Peyer's patch (tissue), 4 donors: ENCODE results near the gene ALDOC. TPM values are rescaled to one million over a fixed set of nuclear protein-coding genes. Genes with fewer than 3 reads are reported as not detected.

Source experiments
- DNase-seq, 3 donors: peaks; one replicate each; pipeline ENCODE4 v3.0.0-alpha.2; 2017 to 2019
- H3K27ac ChIP-seq, 4 donors: fragments of 200-600 bp; sonication (generic); one replicate each; pipeline ENCODE4 v1.5.1; 2016 to 2019
- H3K27me3 ChIP-seq, 2 donors: fragments of 200-600 bp; sonication (generic); one replicate each; pipeline ENCODE4 v1.5.1; 2019
- H3K36me3 ChIP-seq, 3 donors: fragments of 200-600 bp; sonication (generic); one replicate each; pipeline ENCODE4 v1.5.1; 2016 to 2019
- H3K4me1 ChIP-seq, 4 donors: fragments of 200-600 bp; sonication (generic); one replicate each; pipeline ENCODE4 v1.5.1; 2016 to 2019
- H3K4me3 ChIP-seq, 4 donors: fragments of 200-600 bp; sonication (generic); 1 replicate in 3 of 4; 2 replicates in 1 of 4; pipeline ENCODE4 v1.5.1; 2016 to 2019; ENCODE audit warnings: mild to moderate bottlenecking in 1 of 4
- H3K9me3 ChIP-seq, 4 donors: fragments of 200-600 bp; sonication (generic); one replicate each; pipeline ENCODE4 v1.5.1; 2016 to 2019; ENCODE audit warnings: mild to moderate bottlenecking in 1 of 4
- CTCF ChIP-seq, 6 experiments: fragments of 450-650 bp in 4 of 6; fragments of 200-600 bp in 2 of 6; sonication (generic) in 1 of 6; IDR thresholded peaks; one replicate each; pipeline ENCODE4 v1.5.1; 2017 to 2019; ENCODE audit warnings: antibody characterized with exemption in 6 of 6, mild to moderate bottlenecking in 3 of 6, moderate library complexity in 1 of 6
- POLR2A ChIP-seq, 2 donors: fragments of 450-650 bp; IDR thresholded peaks; one replicate each; pipeline ENCODE4 v1.5.1; 2017; ENCODE audit warnings: antibody characterized with exemption in 2 of 2, mild to moderate bottlenecking in 2 of 2, moderate library complexity in 2 of 2
- total RNA-seq, 4 donors: library from RNA; depleted of rRNA; stranded (reverse); fragments of >200 nt; gene quantifications; one replicate each; pipeline ENCODE4 v1.1.0, GENCODE V29; 2016

The ALDOC gene
- total RNA-seq, 4 donors from 2014 or later = 14.9 to 192 (median 120) TPM

GRCh38 chr17:28534740-28535375 lies 41.8 kb downstream of the ALDOC start:
- Histone ChIP-seq H3K27ac (no peak overlapping the region), H3K27me3 (no peaks in the 10 kb centered on the region), H3K4me1 (no peaks in the 10 kb centered on the region), H3K36me3 (no peaks in the 10 kb centered on the region), H3K9me3 (no peaks in the 10 kb centered on the region), H3K4me3 (no peak overlapping the region)
- no peak for DNase-seq
- TF ChIP-seq POLR2A (IDR thresholded peaks at IDR 0.05) = no peak
- no peak for TF ChIP-seq CTCF (IDR thresholded peaks at IDR 0.05)

GRCh38 chr17:28533091-28533807 lies 43.4 kb downstream of the ALDOC start:
- Histone ChIP-seq H3K27me3 (no peaks in the 10 kb centered on the region), H3K27ac (no peak overlapping the region), H3K36me3 (no peaks in the 10 kb centered on the region), H3K4me3 (no peak overlapping the region), H3K4me1 (no peaks in the 10 kb centered on the region), H3K9me3 (no peaks in the 10 kb centered on the region)
- TF ChIP-seq CTCF (IDR thresholded peaks at IDR 0.05) = no peak
- TF ChIP-seq POLR2A (IDR thresholded peaks at IDR 0.05) = no peak
- peak in 1 of 3 donors; percentile 56 for DNase-seq

GRCh38 chr17:28532050-28532960 lies 44.4 kb downstream of the ALDOC start:
- no peak overlapping the region for H3K4me3 ChIP-seq
- no peak for DNase-seq
- no peak for TF ChIP-seq CTCF (IDR thresholded peaks at IDR 0.05)
- no peak overlapping the region for H3K27ac ChIP-seq
- H3K4me1 ChIP-seq = no peaks in the 10 kb centered on the region
- no peaks in the 10 kb centered on the region for H3K36me3 ChIP-seq
- no peaks in the 10 kb centered on the region for H3K27me3 ChIP-seq
- no peaks in the 10 kb centered on the region for H3K9me3 ChIP-seq

- no peak for TF ChIP-seq CTCF (IDR thresholded peaks at IDR 0.05)
- TF ChIP-seq POLR2A (IDR thresholded peaks at IDR 0.05) = no peak
- Histone ChIP-seq H3K27ac (no peak overlapping the region), H3K4me1 (no peaks in the 10 kb centered on the region), H3K36me3 (no peaks in the 10 kb centered on the region), H3K27me3 (no peaks in the 10 kb centered on the region), H3K9me3 (no peaks in the 10 kb centered on the region), H3K4me3 (no peak overlapping the region)
- no peak for DNase-seq
Measured at GRCh38 chr17:28530926-28531325, 45.8 kb downstream of the ALDOC start.

GRCh38 chr17:28530250-28530649 lies 46.4 kb downstream of the ALDOC start:
- Histone ChIP-seq H3K4me3 (no peak overlapping the region), H3K27ac (no peak overlapping the region), H3K27me3 (no peaks in the 10 kb centered on the region), H3K9me3 (no peaks in the 10 kb centered on the region), H3K4me1 (peaks cover 0 to 4% (median 0%) of the 10 kb centered on the region in 4 donors), H3K36me3 (no peaks in the 10 kb centered on the region)
- TF ChIP-seq CTCF (IDR thresholded peaks at IDR 0.05) = no peak
- TF ChIP-seq POLR2A (IDR thresholded peaks at IDR 0.05) = no peak
- DNase-seq = no peak
